Testis (tissue), 3 donors: Measurements from ENCODE around the gene RAMP3. TPM values are rescaled to one million over a fixed set of nuclear protein-coding genes. Genes with fewer than 3 reads are reported as not detected.

Experiments
- DNase-seq: peaks from one replicate; pipeline ENCODE4 v3.0.0-alpha.2; 2019
- H3K27ac ChIP-seq, 2 donors: fragments of 200-600 bp; sonication (generic); one replicate each; pipeline ENCODE4 v1.5.1; 2019
- H3K27me3 ChIP-seq: fragments of 200-600 bp; sonication (generic); one replicate; pipeline ENCODE4 v1.5.1; 2019
- H3K36me3 ChIP-seq: fragments of 200-600 bp; sonication (generic); one replicate; pipeline ENCODE4 v1.5.1; 2017; ENCODE audit warnings: low read depth; ENCODE audit errors: missing control alignments
- H3K4me1 ChIP-seq: fragments of 200-600 bp; sonication (generic); one replicate; pipeline ENCODE4 v1.5.1; 2019
- H3K4me3 ChIP-seq, 2 donors: fragments of 200-600 bp; sonication (generic); one replicate each; pipeline ENCODE4 v1.5.1; 2017 to 2019
- H3K9me3 ChIP-seq: fragments of 200-600 bp; sonication (generic); one replicate; pipeline ENCODE4 v1.5.1; 2017
- POLR2A ChIP-seq: fragments of 450-650 bp; IDR thresholded peaks from one replicate; pipeline ENCODE4 v1.6.1; 2017; ENCODE audit warnings: antibody characterized with exemption, mild to moderate bottlenecking, moderate library complexity
- WGBS, 2 donors: methylation state at CpG; one replicate each; pipeline ENCODE4 v1.1.5; 2018; 5-methylcytosine and 5-hydroxymethylcytosine counted together
- intact Hi-C: fragments of 100-400 bp; cut with DNase I; formaldehyde crosslinking; loops from one replicate; pipeline ENCODE4 v1.15.1; 2023; ENCODE audit warnings: low total_unique reads
- polyA plus RNA-seq: library from polyadenylated mRNA; stranded (reverse); fragments of 350-450 nt; fragmentation: Illumina TruSeq; extraction: RNeasy Lipid Tissue Mini Kit (QIAGEN cat#74804); gene quantifications from one replicate; pipeline ENCODE4 v1.2.3, GENCODE V29; 2014; ENCODE audit warnings: low read depth, low replicate concordance; ENCODE audit not compliant: insufficient read depth
- total RNA-seq, 2 donors: library from RNA; depleted of rRNA; stranded (reverse); fragments of >200 nt; gene quantifications; one replicate each; pipeline ENCODE4 v1.2.3, GENCODE V29; 2016
- TF ChIP-seq, protein P1 (sequence below), 3 experiments: fragments of 450-650 bp in 2 of 3; fragments of 200-600 bp in 1 of 3; sonication (generic) in 1 of 3; IDR thresholded peaks; one replicate each; pipeline ENCODE4 v1.5.1; 2016 to 2019; ENCODE audit warnings: antibody characterized with exemption in 3 of 3, mild to moderate bottlenecking in 2 of 3, moderate library complexity in 1 of 3

Gene RAMP3
- total and polyA plus RNA-seq, 3 donors from 2014 or later: 9.1 to 23.8 (median 17.0) TPM

DNA sequence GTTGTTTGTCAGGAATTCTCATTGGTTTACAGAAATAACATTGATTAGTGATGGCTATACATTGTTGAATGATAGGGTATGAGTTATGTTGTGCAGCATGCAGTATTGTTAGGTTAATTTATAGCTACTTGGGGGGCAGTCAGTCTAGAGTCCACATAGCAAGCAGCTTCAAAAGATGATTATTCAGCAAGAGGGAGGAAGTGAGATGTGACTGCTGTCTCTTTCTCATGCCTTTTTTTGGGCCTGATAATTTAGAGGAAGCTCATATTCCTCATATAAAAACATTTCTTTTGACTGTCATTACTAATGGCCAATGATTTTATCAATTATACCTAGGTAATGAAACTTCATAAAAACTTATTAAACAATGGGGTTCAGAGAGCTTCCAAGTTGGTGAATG is 42.7 kb upstream of the RAMP3 start:
- no peak overlapping the region for H3K27ac ChIP-seq
- H3K27me3 ChIP-seq: no peaks in the 10 kb centered on the region
- H3K4me1 ChIP-seq: peaks cover 12% of the 10 kb centered on the region
- intact Hi-C loops: no loop called here
- H3K36me3 ChIP-seq: no peaks in the 10 kb centered on the region
- no peaks in the 10 kb centered on the region for H3K9me3 ChIP-seq
- no peak overlapping the region for H3K4me3 ChIP-seq
- TF ChIP-seq, protein P1, sequence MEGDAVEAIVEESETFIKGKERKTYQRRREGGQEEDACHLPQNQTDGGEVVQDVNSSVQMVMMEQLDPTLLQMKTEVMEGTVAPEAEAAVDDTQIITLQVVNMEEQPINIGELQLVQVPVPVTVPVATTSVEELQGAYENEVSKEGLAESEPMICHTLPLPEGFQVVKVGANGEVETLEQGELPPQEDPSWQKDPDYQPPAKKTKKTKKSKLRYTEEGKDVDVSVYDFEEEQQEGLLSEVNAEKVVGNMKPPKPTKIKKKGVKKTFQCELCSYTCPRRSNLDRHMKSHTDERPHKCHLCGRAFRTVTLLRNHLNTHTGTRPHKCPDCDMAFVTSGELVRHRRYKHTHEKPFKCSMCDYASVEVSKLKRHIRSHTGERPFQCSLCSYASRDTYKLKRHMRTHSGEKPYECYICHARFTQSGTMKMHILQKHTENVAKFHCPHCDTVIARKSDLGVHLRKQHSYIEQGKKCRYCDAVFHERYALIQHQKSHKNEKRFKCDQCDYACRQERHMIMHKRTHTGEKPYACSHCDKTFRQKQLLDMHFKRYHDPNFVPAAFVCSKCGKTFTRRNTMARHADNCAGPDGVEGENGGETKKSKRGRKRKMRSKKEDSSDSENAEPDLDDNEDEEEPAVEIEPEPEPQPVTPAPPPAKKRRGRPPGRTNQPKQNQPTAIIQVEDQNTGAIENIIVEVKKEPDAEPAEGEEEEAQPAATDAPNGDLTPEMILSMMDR (IDR thresholded peaks at IDR 0.05): no peak
- no peak for TF ChIP-seq POLR2A
- no peak for DNase-seq

DNA sequence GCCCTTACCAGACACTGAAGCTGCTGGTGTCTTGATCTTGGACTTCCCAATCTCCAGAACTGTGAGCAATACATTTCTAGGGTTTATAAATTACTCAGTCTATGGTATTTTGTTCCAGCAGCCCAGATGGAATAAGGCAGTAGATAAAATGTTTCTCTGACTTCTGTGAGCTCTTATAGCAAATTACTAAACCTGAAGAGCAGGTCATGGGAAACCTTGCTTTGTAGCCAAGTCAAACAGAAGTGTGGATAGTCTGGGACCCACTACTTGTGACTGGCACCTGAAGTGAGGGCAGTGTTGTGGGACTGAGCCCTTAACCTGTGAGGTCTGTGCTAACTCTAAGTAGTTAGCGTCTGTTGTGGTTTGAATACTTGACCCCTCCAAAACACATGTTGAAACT is 41.5 kb upstream of the RAMP3 start:
- WGBS, 2 donors: 77 to 88% methylated on average over 1 of the region's 1 CpG

DNA sequence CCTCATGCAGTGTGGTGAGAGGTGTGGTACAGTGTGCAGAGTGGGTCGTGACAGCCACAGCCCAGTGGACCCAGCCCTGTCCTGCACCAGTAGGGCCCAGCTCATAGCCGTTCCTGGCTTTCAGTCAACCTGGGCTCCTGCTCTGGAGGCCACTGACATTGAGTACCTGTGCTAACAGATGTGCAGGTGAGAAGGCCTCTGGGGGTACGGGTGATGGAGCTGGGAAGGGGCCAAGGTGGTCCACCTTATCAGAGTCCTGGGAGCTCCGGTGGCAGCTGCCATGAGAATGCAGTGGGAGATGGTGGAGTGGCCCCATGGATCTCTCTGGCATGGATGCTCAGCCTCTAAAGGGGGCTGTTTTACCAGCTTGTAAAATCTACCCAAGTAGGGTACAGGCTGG is 40.0 kb upstream of the RAMP3 start:
- 38 to 78% methylated on average over 2 to 4 of the region's 4 CpGs for WGBS, 2 donors
- no peaks in the 10 kb centered on the region for H3K36me3 ChIP-seq
- no peaks in the 10 kb centered on the region for H3K27me3 ChIP-seq
- DNase-seq: no peak
- no peaks in the 10 kb centered on the region for H3K4me1 ChIP-seq
- no peak overlapping the region for H3K4me3 ChIP-seq
- no peak overlapping the region for H3K27ac ChIP-seq
- intact Hi-C loops: no loop called here
- H3K9me3 ChIP-seq: no peaks in the 10 kb centered on the region
- TF ChIP-seq POLR2A: no peak
- TF ChIP-seq, protein P1 (IDR thresholded peaks at IDR 0.05): no peak

More for the DNA sequence above, 41.5 kb upstream of the RAMP3 start:
- no peak overlapping the region for H3K27ac ChIP-seq
- no peak for DNase-seq
- H3K27me3 ChIP-seq: no peaks in the 10 kb centered on the region
- intact Hi-C loops: no loop called here
- no peak overlapping the region for H3K4me3 ChIP-seq
- no peaks in the 10 kb centered on the region for H3K36me3 ChIP-seq
- no peaks in the 10 kb centered on the region for H3K9me3 ChIP-seq
- peaks cover 4% of the 10 kb centered on the region for H3K4me1 ChIP-seq
- TF ChIP-seq POLR2A: no peak
- TF ChIP-seq, protein P1 (IDR thresholded peaks at IDR 0.05): no peak

DNA sequence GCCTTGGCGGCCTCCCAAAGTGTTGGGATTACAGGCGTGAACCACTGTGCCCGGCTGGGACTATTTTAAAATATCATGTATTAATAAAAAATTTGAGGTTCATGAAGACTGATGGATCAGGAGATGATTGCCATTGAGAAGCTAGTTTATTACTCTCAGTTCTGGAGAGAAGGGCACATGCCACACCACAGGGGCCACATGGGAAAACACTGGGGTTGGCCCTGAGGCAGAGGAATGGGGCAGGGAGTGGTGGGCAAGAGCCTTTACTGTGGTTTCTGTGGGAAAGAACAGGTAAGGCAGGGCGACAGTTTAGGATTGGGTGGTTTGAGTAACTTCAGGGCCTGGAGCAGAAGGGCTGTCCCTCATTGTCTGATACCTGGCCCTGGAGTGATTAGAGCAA is 39.3 kb upstream of the RAMP3 start:
- DNase-seq: no peak
- Histone ChIP-seq H3K36me3 (no peaks in the 10 kb centered on the region), H3K4me3 (no peak overlapping the region), H3K27me3 (no peaks in the 10 kb centered on the region), H3K9me3 (no peaks in the 10 kb centered on the region), H3K4me1 (no peaks in the 10 kb centered on the region), H3K27ac (no peak overlapping the region)
- intact Hi-C loops: no loop called here
- no peak for TF ChIP-seq POLR2A
- WGBS, 2 donors: 92 to 99% methylated on average over 4 of the region's 4 CpGs

DNA sequence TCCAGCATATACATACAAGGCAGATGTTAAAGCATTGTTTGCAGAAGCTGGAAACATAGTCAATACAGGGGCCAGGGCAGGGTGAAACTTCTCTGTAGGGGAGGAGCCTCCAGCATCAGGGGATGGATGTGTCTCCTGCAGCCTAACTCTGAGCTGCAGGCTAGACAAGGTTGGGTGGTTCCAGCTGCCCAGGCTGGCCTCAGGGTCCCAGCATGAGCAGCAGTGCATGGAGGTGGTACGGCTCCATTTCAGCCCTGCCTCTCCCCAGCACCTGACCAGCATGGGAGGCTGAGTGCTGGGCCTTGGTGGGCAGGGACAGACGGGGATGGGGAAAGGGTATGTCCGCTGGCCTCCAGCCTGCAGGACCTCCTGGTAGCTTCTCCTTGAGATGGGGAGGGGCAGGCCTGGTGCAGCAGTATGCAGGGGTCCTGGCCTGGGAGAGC is 38.7 kb upstream of the RAMP3 start:
- no peak overlapping the region for H3K27ac ChIP-seq
- no peak for TF ChIP-seq POLR2A
- TF ChIP-seq, protein P1 (IDR thresholded peaks at IDR 0.05): no peak
- intact Hi-C loops: no loop called here
- no peaks in the 10 kb centered on the region for H3K9me3 ChIP-seq
- no peak for DNase-seq
- H3K27me3 ChIP-seq: no peaks in the 10 kb centered on the region
- no peaks in the 10 kb centered on the region for H3K36me3 ChIP-seq
- H3K4me1 ChIP-seq: no peaks in the 10 kb centered on the region
- WGBS, 2 donors: 92% methylated on average over 3 of the region's 3 CpGs; no CpG with 5 or more reads in 1 of the 2 donors
- H3K4me3 ChIP-seq: no peak overlapping the region
